Activated T-cell treated with anti-CD3 and anti-CD28 coated beads, Interleukin-2, amount 50 U/mL, for 4 hours (primary cell): ENCODE measurements around the gene NPIPB8. TPM values are rescaled to one million over a fixed set of nuclear protein-coding genes. Genes with fewer than 3 reads are reported as not detected.
"Not testable (repeated sequence)": the region's sequence is repeated elsewhere in the genome, so short reads cannot be mapped to it uniquely, and the experiment has no call there.

Experiments used
- ATAC-seq, 2 donors: fragments of 200-7000 bp; cut with Tn5 transposase; one replicate each; pipeline ENCODE4 v1.10.0; 2021
- DNase-seq: peaks from one replicate; pipeline ENCODE4 v3.0.0-alpha.2; 2020
- H3K27me3 Mint-ChIP-seq: one replicate; pipeline ENCODE4 v1.8.0; 2021; ENCODE audit warnings: low read depth, mixed read lengths
- H3K36me3 Mint-ChIP-seq: one replicate; pipeline ENCODE4 v1.8.0; 2022; ENCODE audit warnings: mixed read lengths; ENCODE audit not compliant: insufficient read depth
- H3K4me1 Mint-ChIP-seq: one replicate; pipeline ENCODE4 v1.8.0; 2021; ENCODE audit warnings: low read depth, mixed read lengths
- H3K4me3 Mint-ChIP-seq: one replicate; pipeline ENCODE4 v1.8.0; 2021; ENCODE audit warnings: mild to moderate bottlenecking, moderate library complexity, mixed read lengths
- H3K9me3 Mint-ChIP-seq: one replicate; pipeline ENCODE4 v1.8.0; 2021; ENCODE audit warnings: mixed read lengths
- total RNA-seq, 3 donors: library from RNA; stranded (reverse); gene quantifications; one replicate each; pipeline ENCODE4 v1.2.1, GENCODE V29; 2021

The NPIPB8 gene
- total RNA-seq, 3 donors from 2014 or later: 0.26 TPM; not detected in 2

DNA sequence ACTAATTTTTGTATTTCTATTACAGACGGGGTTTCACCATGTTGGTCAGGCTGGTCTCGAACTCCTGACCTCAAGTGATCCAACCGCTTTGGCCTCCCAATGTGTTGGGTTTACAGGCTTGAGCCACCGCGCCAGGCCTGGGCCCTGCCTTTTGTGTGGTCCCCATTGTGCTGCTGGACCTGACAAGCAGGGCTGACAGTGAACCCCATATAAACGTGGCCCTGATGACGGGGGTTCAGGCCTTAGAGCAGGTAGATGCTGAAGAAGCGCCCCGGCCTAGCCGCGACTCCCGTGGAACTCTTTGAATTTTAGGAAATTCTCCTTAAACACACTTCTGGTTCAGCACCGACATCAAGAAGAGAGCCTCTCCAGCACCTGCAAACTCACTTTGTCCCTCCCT is 36.3 kb upstream of the NPIPB8 start:
- H3K4me1 Mint-ChIP-seq, H3K9me3 Mint-ChIP-seq, ATAC-seq, H3K4me3 Mint-ChIP-seq, DNase-seq, H3K27me3 Mint-ChIP-seq, H3K36me3 Mint-ChIP-seq: not testable (repeated sequence)

DNA sequence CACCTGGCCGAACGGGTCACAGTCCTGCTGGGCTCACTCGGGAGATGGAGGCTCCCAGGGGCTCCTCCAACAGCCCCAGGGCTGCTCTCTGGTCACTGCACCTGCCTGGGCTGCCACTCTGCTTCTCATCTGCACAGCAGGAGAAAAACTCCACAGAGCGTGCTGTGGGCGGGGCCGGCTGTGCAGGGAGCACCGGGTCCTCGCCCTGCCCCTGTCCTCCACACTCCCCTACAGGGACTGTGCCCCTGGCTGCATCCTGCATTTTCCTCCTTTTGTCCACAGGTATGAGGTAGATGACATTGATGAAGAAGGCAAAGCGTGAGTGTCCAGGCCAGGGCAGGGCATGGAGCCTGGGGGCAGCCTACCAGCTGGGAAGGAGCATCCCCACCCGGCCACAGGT is 35.8 kb upstream of the NPIPB8 start:
- not testable (repeated sequence) for H3K4me3 Mint-ChIP-seq, DNase-seq, H3K27me3 Mint-ChIP-seq, H3K36me3 Mint-ChIP-seq, H3K4me1 Mint-ChIP-seq, H3K9me3 Mint-ChIP-seq, ATAC-seq

DNA sequence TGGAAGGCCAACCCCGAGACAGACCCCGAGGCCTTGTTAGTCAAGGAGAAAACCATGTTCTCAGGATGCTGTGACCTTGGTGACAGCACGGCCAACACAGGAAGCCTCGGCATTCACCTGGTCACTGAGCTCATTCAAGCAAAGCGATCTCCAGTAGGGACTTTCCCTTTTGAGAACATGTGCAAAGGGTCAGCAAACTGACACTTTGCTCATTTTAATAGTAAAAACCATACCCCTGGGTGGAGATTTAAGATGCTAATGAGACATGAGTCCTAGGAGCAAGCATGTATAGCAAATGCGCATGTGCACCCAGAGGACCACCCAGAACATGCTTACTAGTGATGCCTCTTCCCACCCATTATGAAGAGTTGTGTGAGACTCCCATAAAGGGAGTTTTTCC is 35.3 kb upstream of the NPIPB8 start:
- Mint-ChIP-seq H3K4me1 (no peaks in the 10 kb centered on the region), H3K27me3 (no peaks in the 10 kb centered on the region), H3K9me3 (no peaks in the 10 kb centered on the region), H3K4me3 (no peak overlapping the region), H3K36me3 (no peaks in the 10 kb centered on the region)
- DNase-seq (no peak), ATAC-seq (no peak)

DNA sequence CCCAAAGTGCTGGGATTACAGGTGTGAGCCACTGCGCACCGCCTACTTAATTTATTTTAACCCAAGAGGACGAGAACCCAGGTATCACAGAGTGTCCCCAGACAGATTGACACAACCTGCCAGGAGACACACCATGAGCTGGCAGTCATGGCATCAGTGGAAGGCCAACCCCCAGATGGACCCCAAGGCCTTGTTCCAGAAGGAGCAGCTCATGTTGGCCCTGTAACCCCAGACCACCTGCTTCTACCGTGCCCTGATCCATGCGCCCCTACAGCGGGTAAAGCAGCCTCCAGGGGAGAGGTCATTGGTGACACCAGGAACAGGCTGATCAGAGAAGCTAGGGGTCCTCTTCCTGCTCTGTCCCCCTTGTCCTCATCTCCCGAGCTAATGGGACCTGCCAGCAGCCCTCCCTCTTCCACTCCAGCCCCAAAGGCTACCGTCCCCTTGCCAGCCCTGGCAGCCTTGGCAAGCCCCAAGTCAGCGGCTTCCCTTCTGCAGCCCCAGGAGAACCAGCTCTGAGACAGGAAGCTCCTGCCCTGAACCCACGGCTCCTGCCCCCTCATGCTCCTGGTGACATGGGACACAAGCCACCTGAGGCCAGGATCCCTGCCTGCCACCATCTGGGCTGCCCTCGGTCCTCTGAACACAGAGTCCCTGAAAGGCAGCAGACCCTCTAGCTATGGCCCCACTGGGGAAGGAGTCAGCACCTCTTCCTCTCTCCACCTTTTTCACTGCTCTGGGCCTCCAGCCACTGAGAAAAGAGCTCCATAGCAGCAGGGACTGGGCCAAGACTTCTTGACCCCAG is 34.3 kb upstream of the NPIPB8 start:
- H3K4me1 Mint-ChIP-seq: no peaks in the 10 kb centered on the region
- no peaks in the 10 kb centered on the region for H3K36me3 Mint-ChIP-seq
- H3K9me3 Mint-ChIP-seq: no peaks in the 10 kb centered on the region
- ATAC-seq (no peak), DNase-seq (no peak)
- H3K27me3 Mint-ChIP-seq: no peaks in the 10 kb centered on the region
- no peak overlapping the region for H3K4me3 Mint-ChIP-seq

DNA sequence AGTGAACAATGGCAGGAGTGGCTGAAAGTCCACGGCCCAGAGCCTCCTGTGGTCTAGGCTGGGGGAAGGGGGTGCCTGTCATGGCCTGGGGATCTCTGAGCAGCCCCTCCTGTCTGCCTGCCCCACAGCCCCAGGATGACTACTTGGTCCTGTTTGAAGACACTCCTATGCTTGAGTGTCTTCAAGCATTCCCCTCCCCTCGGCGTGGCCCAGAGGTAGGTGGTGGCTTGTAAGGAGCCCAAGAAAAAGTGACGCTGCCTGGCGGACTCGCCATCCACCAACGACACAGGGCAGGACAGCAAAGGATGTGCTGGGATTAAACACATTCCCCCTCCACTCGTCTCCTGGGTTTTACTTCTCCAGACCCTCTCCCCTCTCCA is 33.7 kb upstream of the NPIPB8 start:
- Mint-ChIP-seq H3K4me3 (no peak overlapping the region), H3K9me3 (no peaks in the 10 kb centered on the region), H3K4me1 (no peaks in the 10 kb centered on the region), H3K27me3 (no peaks in the 10 kb centered on the region), H3K36me3 (no peaks in the 10 kb centered on the region)
- ATAC-seq (no peak), DNase-seq (no peak)

DNA sequence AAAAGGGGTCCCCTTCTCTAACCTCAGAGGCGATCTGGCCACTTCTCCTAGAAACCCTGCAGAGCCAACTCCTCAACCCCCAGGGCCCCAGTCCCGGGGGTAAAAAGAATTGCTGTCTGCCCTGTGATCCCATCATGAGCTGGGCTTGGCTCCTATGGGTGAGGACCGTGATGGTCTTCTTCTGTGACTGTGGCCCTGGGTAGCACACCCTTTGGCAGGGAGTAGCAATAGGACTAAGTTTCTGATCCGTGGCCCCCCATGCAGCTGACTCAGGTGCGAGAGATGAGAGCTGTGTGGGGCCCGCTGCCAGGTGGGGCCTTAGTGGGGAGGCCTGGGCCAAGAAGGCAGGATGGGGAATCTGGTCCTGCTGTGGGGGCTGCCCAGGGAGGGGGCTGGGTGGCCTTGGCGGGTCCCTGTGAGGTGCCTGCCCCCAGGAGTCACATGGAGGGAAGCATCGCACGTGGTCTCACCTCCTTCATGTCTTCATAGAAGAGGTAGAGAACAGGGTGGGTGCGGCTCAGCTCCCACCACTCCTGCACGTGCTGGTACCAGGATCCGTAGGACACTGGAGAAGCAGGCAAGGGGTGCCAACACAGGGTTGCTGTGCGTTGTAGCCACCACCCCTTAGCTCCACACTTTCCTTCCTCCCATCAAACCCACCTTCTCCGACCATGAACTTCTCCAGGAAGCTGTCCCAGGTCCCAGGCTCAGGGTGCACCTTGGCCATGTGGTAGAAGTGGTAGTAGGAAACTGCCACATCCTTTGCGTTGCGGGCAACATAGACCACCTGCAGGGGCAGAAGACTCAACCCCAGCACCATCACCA is 31.4 kb upstream of the NPIPB8 start:
- H3K9me3 Mint-ChIP-seq: no peaks in the 10 kb centered on the region
- DNase-seq: no peak
- H3K27me3 Mint-ChIP-seq: no peaks in the 10 kb centered on the region
- H3K4me3 Mint-ChIP-seq: no peak overlapping the region
- no peaks in the 10 kb centered on the region for H3K36me3 Mint-ChIP-seq
- no peak for ATAC-seq
- H3K4me1 Mint-ChIP-seq: peaks cover 9% of the 10 kb centered on the region

DNA sequence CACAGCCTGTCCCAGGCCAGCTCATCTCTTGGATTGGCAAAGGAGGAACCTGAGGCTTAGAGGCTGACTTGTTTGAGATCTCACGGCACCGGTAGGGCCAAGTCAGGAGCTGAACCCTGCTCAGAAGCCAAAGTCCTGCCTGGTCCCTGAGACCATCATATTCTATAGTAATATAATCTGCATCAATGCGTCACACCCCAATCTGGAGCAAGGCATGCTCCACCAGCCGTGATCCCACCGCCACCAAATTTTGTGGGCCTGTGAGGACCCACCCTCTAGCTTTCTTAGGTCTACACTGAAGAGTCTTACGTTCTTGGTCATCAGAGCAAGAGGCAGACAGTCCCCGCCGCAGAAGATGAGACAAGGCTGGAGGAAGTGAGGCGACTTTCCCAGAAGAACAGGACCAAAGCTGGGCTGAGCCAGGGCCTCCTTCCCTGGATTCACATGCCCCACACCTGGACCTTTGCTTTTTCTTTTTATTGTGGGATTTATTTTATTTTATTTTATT is 30.7 kb upstream of the NPIPB8 start:
- Mint-ChIP-seq H3K4me1 (peaks cover 9% of the 10 kb centered on the region), H3K36me3 (no peaks in the 10 kb centered on the region), H3K4me3 (no peak overlapping the region), H3K9me3 (no peaks in the 10 kb centered on the region), H3K27me3 (no peaks in the 10 kb centered on the region)
- DNase-seq: no peak
- no peak for ATAC-seq

DNA sequence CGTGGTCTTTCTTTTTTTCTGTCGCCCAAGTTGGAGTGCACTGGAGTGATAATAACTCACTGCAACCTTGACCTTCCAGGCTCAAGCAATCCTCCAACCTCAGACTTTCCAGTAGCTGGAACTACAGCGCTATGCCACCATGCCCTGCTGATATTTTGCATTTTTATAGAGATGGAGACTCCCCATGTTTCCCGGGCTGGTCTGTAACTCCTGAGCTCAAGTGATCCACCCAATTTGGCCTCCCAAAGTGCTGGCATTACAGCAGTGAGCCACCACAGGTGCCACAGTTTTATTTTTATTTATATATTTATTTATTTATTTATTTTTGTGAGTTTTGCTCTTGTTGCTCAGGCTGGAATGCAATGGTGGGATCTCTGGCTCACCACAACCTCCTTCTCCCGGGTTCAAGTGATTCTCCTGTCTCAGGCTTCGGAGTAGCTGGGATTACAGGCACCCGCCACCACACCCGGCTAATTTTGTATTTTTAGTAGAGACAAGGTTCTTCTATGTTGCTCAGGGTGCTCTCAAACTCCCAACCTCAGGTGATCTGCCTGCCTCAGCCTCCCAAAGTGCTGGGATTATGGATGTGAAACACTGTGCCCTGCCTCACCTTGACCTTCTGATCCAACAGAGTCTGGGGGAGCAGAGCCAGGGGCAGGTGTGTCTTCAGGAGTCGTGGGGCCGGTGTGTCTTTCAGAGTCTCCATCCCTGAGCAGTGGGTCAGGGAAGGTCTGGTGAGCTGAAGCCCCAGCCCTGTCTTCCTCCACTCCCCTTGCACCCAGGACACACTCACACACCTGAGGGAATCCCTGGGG is 30.0 kb upstream of the NPIPB8 start:
- not testable (repeated sequence) for H3K4me3 Mint-ChIP-seq, DNase-seq, H3K36me3 Mint-ChIP-seq, ATAC-seq, H3K4me1 Mint-ChIP-seq, H3K9me3 Mint-ChIP-seq, H3K27me3 Mint-ChIP-seq

DNA sequence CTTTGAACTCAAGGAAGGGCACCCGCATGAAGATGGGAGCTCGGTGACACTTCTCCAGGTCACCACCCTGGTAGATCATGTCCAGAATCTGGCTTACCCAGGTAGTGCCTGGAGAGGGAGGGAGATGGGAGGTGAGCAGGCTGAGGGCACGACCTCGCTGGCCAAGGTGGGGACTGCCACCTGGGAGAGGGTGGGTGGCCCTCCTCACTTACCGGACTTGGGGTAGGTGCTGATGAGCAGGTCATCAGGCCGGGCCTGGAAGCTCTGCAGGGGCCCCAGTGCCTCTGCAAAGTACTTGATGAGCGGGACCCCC is 29.4 kb upstream of the NPIPB8 start:
- H3K27me3 Mint-ChIP-seq, ATAC-seq, H3K4me1 Mint-ChIP-seq, H3K36me3 Mint-ChIP-seq, H3K4me3 Mint-ChIP-seq, H3K9me3 Mint-ChIP-seq, DNase-seq: not testable (repeated sequence)

DNA sequence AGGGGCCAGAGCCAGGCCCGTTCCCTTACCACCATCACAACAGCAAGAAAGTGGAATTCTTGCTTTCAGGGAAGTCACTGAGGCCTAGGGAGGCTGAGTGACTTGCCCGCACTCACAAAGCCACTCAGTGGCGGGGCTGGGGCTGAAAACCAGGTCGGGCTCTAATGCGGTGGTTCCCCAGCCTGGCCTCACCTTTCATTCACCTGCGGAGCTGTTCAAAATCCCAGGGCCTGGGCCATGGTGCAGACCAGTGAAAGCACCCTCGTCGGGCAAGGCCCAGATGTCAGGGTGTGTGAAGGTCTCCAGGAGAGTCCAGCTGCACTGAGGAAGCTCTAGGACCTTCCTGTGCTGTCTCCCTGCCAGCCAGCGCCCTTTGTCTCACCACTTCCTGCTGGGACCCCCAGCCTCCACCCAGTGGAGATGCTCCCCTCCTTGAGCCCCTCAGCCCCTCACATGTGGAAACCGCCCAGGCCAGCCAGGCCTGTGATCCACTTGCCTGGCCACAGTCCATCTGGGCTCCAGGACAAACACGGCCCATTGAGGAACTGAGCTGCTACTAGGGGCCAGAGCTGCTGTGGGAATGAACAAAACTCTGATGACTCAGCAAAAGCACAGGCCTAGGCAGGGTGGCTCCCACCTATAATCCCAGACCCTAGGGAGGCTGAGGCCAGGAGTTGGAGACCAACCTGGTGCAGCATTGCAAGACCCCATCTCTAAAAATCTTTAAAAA is 28.8 kb upstream of the NPIPB8 start:
- H3K27me3 Mint-ChIP-seq, H3K4me1 Mint-ChIP-seq, H3K36me3 Mint-ChIP-seq, DNase-seq, H3K9me3 Mint-ChIP-seq, H3K4me3 Mint-ChIP-seq, ATAC-seq: not testable (repeated sequence)

DNA sequence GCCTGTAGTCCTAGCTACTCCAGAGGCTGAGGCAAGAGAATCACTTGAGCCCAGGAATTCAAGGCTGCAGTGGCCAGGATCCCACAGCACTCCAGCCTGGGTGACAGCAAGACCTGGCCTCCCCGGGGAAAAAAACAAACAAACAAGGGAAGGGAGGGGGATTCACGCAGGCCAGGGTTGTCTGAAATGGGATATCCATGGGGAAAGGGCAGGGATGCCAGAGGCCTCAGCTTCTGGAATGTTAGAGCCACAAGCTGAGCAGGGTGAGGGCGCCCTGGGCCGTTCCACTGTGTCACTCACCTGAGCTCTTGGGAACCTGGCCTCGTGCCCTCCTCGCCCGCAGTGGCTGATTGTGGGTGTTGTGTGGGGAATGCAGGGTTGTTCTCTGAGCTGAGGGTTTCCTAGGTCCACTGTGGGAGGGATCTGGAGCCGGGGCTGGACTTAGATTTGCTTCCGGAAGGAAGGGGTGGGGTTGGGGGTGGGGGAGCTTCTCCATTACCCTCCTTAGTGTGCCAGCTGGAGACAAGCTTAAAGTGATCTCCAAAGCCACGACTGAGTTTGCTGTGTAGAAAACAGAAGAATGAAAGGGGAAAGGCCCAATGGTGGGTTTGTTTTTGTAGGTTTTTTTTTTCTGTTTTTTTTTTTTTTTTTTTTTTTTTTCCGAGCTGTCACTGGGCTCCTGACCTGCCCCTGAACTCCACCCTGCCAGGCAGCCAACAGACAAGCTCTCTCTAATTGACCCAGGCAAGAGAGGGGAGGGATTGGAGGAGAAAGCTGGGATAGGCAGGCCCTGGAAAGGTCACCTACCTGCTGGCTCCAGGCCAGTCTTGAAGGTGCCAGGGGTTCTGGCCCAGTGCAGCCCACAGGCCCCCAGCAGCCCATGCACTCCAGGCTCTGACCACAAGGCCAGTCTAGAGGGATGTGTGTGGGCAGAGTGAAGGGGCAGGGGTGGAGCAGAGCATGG is 28.0 kb upstream of the NPIPB8 start, which contains the start of gene SULT1A1:
TSS of gene SULT1A1 (minus strand) at position 414 of the 964 bp plus-strand sequence. CDS start 1,189 bp downstream, outside the sequence.
- ATAC-seq (no peak), DNase-seq (no peak)
- Mint-ChIP-seq H3K4me1 (peaks cover 9% of the 10 kb centered on the region), H3K9me3 (no peaks in the 10 kb centered on the region), H3K4me3 (no peak within 1 kb of the TSS), H3K27me3 (no peaks in the 10 kb centered on the region), H3K36me3 (no peaks in the 10 kb centered on the region)

DNA sequence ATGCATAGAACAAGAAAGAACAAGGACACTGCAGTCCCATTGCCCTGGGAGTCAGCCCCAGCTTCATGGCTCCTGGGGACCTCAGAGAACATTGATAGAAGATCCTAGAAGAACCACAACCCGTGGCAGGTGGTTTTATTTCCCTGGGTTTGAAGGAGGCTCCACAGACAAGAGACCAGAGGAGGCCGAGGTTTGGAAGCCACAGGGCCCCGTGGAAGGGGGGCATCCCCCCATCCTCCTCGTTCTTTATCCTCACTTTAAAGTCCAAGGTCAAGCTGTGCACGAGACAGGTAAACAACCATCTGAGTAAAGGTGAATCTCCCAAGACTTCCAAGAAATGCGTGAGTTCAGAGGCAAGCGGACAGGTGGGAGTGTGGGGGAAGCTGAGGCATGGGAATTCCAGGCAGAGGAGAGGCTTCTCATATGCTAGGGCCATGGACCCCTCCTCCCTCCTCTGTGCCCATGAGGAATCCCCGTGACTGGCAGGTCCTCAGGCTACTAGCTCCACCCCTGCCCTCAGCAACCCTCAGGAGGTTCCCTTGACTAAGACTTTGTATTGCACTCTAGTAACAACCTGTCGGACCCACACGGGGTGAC is 27.2 kb upstream of the NPIPB8 start:
- no peaks in the 10 kb centered on the region for H3K9me3 Mint-ChIP-seq
- H3K36me3 Mint-ChIP-seq: no peaks in the 10 kb centered on the region

More for the DNA sequence above, 27.2 kb upstream of the NPIPB8 start:
- DNase-seq (no peak), ATAC-seq (no peak)
- Mint-ChIP-seq H3K4me1 (peaks cover 9% of the 10 kb centered on the region), H3K4me3 (no peak overlapping the region), H3K27me3 (no peaks in the 10 kb centered on the region)
